ENCODE results near the gene NDUFB11.

Gene NDUFB11

DNA sequence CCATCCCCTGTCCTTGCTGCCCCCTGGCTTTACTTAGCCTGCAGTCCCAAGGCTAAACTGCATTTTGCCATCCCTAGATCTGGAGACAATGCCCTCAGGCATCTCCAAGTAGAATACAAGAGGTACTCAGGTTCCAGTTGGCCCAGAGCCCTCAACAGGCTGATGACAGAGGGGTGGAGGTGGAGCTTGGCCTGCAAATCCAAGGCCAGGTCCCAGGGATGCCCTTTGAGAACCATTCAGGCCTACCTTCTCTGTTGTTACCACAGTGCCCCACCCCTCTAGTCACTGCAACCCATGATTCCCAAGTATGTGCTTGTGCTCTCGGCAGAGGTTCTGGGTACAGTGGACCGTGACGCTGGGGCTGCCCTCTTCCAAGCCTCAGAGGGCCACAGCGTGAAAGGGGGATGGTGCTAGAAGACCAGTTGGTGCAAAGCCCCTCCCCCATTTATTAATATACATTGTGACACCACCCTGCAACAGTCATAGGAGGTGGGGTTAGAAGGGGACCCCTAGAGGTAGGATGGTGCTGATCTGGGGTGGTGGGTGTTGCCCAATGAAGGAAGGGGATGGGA lies 42.7 kb upstream of the NDUFB11 start:
- TF ChIP-seq, protein P1, sequence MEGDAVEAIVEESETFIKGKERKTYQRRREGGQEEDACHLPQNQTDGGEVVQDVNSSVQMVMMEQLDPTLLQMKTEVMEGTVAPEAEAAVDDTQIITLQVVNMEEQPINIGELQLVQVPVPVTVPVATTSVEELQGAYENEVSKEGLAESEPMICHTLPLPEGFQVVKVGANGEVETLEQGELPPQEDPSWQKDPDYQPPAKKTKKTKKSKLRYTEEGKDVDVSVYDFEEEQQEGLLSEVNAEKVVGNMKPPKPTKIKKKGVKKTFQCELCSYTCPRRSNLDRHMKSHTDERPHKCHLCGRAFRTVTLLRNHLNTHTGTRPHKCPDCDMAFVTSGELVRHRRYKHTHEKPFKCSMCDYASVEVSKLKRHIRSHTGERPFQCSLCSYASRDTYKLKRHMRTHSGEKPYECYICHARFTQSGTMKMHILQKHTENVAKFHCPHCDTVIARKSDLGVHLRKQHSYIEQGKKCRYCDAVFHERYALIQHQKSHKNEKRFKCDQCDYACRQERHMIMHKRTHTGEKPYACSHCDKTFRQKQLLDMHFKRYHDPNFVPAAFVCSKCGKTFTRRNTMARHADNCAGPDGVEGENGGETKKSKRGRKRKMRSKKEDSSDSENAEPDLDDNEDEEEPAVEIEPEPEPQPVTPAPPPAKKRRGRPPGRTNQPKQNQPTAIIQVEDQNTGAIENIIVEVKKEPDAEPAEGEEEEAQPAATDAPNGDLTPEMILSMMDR (IDR thresholded peaks at IDR 0.05; ENCODE audit: low read depth, low read length, missing control alignments): no peak
- no peak overlapping the region for H3K4me3 ChIP-seq (ENCODE audit: low read depth, low read length)
- no peak for DNase-seq (ENCODE audit: low read depth)

DNA sequence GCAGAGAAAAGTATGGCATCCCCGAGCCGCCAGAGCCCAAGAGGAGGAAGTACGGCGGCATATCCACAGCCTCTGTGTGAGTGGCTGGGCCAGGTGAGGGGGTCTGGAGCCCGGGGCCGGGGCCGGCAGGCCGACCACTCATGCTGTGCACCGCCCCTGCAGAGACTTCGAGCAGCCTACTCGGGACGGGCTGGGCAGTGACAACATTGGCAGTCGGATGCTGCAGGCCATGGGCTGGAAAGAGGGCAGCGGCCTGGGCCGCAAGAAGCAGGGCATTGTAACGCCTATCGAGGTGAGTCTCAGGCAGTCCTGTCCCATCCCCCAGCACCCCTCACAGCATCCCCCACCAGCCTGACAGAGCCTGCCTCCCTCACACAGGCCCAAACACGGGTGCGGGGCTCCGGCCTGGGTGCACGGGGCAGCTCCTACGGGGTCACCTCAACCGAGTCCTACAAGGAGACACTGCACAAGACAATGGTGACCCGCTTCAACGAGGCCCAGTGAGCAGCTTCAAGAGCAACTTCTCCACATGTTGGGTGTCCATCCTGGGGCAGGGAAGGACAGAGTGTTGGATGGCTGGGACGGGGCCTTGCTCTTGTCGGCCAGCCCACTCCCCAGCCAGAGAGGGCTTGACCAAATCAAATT lies 41.7 kb upstream of the NDUFB11 start:
- DNase-seq (ENCODE audit: low read depth): no peak
- TF ChIP-seq, protein P1 (IDR thresholded peaks at IDR 0.05; ENCODE audit: low read depth, low read length, missing control alignments): no peak
- no peak overlapping the region for H3K4me3 ChIP-seq (ENCODE audit: low read depth, low read length)

DNA sequence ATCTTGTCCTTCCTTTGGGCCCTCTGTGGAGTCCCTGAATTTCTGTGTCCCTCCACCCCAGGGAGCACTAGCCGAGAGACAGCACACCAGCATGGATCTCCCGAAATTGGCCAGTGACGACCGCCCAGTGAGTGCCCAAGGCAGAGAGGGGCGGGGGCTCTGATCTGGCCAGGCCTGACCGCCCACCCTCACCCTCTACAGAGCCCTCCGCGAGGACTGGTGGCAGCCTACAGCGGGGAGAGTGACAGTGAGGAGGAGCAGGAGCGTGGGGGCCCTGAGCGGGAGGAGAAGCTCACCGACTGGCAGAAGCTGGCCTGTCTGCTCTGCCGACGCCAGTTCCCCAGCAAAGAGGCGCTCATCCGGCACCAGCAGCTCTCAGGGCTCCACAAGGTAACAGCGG lies 40.7 kb upstream of the NDUFB11 start:
- no peak for DNase-seq (ENCODE audit: low read depth)
- no peak overlapping the region for H3K4me3 ChIP-seq (ENCODE audit: low read depth, low read length)
- TF ChIP-seq, protein P1 (IDR thresholded peaks at IDR 0.05; ENCODE audit: low read depth, low read length, missing control alignments): no peak

DNA sequence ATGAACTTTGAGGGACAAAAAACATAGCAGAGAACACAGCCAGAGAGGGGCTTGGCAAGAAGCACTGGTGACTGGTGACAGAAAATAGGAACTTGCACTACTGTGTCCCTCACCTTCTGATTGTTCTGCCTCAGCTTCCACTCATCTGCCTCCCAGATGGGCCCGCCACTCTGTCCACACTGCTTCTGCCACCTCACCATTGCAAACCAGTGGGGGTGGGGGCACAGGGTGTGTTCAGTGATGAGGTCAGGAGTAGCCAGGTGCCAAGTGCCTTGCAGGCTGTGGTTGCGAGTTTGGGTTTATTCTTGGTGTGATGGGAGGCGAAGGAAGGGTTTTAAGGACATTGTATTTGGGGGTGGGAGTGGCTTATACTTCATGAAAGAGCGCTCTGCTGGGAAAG lies 40.0 kb upstream of the NDUFB11 start:
- TF ChIP-seq, protein P1 (IDR thresholded peaks at IDR 0.05; ENCODE audit: low read depth, low read length, missing control alignments): no peak
- no peak overlapping the region for H3K4me3 ChIP-seq (ENCODE audit: low read depth, low read length)
- no peak for DNase-seq (ENCODE audit: low read depth)

DNA sequence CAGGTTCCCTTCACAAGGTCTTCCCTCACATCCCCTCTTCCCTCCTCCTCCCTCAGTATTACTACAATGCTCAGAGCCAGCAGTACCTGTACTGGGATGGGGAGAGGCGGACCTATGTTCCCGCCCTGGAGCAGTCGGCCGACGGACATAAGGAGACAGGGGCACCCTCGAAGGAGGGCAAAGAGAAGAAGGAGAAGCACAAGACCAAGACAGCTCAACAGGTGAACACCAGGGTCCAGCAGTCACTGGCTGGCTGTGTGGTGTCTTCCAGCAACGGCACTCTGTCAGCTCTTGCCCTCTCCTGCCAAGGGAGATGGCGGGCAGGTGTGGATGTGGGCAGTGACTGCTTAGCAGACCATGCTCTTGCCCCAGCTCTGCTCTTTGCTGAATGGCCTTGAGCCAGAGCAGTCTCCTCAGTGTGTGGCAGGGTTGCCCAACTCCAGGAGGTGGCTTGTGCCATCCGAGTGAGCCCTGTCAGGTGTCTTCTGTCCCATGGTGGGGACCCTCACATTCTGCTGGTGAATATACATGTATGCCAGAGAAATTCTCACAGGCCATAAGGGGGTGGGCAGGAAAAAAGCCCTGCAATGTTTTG lies 37.7 kb upstream of the NDUFB11 start:
- TF ChIP-seq, protein P1 (IDR thresholded peaks at IDR 0.05; ENCODE audit: low read depth, low read length, missing control alignments): no peak
- DNase-seq (ENCODE audit: low read depth): no peak
- H3K4me3 ChIP-seq (ENCODE audit: low read depth, low read length): no peak overlapping the region

DNA sequence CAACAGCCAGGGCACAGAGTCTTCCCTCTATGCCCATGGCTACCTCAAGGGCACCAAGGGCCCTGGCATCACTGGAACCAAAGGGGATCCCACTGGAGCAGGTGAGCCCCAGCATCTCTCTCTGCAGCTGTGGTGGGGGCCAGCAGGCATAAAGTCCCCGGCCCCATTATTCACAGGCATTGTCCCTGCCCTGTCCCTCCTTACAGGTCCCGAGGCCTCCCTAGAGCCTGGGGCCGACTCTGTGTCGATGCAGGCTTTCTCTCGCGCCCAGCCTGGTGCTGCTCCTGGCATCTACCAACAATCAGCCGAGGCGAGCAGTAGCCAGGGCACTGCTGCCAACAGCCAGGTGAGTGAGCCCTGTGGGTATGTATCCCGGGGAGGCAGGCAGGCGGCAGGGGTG lies 36.8 kb upstream of the NDUFB11 start:
- TF ChIP-seq, protein P1 (IDR thresholded peaks at IDR 0.05; ENCODE audit: low read depth, low read length, missing control alignments): no peak
- no peak for DNase-seq (ENCODE audit: low read depth)
- no peak overlapping the region for H3K4me3 ChIP-seq (ENCODE audit: low read depth, low read length)
